Astrocyte of the cerebellum (primary cell): ENCODE results near the gene FBXW5.

Experiments used
- DNase-seq: peaks from one replicate; pipeline ENCODE4 v3.0.0-alpha.2; 2011; ENCODE audit warnings: low read depth
- H3K4me3 ChIP-seq: 2 replicates; pipeline ENCODE4 v1.5.1; 2011; ENCODE audit warnings: mild to moderate bottlenecking, low read depth, low read length, moderate library complexity
- CTCF ChIP-seq: IDR thresholded peaks from 2 replicates; pipeline ENCODE4 v1.5.1; 2012; ENCODE audit warnings: low read length, low read depth, moderate library complexity, mild to moderate bottlenecking; ENCODE audit errors: missing control alignments
- in situ Hi-C: cut with HindIII; loops from 2 replicates; pipeline ENCODE4 v1.10.0; 2017; ENCODE audit warnings: low sequenced_read_pairs

The FBXW5 gene

GRCh38 chr9:136972335-136972734, 27.8 kb upstream of the FBXW5 start:
- no peak for DNase-seq
- in situ Hi-C loops, result no loop called here
- no peak for TF ChIP-seq CTCF
- no peak overlapping the region for H3K4me3 ChIP-seq

DNA sequence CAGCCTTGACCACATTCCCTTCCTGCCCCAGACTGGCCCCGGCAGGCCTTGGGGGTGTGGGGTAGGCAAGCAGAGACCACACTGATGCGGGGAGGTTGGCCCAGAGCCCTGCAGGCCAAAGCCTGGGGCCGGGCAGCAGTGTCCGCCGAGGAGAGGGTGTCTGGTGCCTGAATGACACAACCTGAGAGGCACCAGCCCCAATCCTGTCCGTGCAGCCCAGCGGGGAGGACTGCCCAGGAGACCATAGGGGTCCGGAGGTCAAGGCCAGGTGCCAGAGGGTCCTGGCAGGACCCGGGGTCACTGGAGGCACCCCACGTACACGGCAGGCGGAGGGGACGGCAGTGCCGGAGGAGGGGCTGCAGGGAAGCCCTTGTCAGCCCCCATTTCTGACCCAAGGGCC, 27.2 kb upstream of the FBXW5 start:
- H3K4me3 ChIP-seq, result no peak overlapping the region
- TF ChIP-seq CTCF, result no peak
- in situ Hi-C loops, result no loop called here
- DNase-seq, result no peak

DNA sequence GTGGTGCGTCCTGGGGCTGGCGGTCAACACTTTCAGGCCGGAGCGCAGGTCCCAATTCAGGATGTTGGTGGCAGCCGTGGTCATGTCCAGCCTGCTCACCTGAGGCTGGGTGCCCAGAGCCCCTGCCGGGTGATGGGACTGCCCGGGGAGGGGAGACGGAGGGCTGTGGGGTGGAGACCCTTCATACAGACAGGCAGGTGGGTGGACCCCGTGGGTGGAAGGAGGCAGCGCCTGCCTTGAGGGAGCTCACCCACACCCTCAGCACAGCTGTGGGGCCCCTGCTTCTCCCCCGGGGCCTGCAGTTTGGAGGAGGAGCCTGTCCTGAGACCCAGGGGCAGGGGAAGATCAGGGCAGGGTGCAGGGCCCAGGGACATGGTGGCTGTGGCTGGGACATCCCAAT, 25.8 kb upstream of the FBXW5 start:
- H3K4me3 ChIP-seq, result no peak overlapping the region
- in situ Hi-C loops, result no loop called here
- TF ChIP-seq CTCF, result no peak
- no peak for DNase-seq

- no peak for DNase-seq
- no peak overlapping the region for H3K4me3 ChIP-seq
- in situ Hi-C loops, result no loop called here
- no peak for TF ChIP-seq CTCF
Measured at GRCh38 chr9:136969774-136970173, 25.2 kb upstream of the FBXW5 start.

GRCh38 chr9:136969150-136969549, 24.6 kb upstream of the FBXW5 start:
- in situ Hi-C loops, result no loop called here
- no peak for DNase-seq
- no peak overlapping the region for H3K4me3 ChIP-seq
- TF ChIP-seq CTCF, result no peak

DNA sequence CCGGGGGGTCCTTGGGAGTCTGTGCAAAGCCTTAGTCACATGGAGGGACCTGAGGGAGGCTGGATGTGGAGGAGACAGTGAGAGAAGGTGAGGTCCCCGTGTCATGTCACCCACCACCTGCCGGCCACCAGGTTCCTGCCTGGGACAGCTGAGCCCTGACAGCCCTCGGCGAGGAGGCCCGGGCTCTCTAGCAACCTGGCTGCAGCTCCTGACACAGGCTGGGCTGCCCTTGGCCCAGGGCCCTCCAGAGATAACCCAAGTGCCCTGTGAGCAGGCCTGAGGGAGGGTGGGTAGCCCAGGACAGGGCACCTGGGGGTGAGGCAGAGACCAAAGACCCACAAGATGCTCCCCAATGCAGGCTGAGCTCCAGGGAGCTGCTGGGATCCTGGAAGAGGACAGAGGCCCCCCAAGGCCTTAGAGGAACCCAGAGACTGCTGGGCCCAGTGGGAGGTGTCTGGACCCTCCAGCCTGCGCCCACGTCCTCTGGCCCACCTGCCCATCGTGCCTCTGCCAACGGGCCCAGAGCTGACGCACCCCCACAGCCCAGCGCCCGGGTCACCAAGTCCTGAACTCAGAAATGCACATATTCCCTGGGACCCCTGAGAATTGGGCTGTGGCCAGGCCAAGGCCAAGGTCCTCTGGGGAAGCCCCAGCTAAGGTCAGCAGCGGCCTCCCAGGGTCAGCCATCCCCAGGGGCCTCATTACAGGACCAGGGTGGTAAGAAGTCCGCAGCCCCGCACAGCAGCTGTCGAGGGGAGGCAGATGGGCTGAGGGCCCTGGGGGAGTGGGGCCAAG, 24.0 kb upstream of the FBXW5 start:
- no peak overlapping the region for H3K4me3 ChIP-seq
- TF ChIP-seq CTCF, result no peak
- DNase-seq, result no peak
- in situ Hi-C loops, result no loop called here
